ENCODE data around the gene RAB39A.
"Not testable (repeated sequence)": the region's sequence is repeated elsewhere in the genome, so short reads cannot be mapped to it uniquely, and the experiment has no call there.

Gene RAB39A

DNA sequence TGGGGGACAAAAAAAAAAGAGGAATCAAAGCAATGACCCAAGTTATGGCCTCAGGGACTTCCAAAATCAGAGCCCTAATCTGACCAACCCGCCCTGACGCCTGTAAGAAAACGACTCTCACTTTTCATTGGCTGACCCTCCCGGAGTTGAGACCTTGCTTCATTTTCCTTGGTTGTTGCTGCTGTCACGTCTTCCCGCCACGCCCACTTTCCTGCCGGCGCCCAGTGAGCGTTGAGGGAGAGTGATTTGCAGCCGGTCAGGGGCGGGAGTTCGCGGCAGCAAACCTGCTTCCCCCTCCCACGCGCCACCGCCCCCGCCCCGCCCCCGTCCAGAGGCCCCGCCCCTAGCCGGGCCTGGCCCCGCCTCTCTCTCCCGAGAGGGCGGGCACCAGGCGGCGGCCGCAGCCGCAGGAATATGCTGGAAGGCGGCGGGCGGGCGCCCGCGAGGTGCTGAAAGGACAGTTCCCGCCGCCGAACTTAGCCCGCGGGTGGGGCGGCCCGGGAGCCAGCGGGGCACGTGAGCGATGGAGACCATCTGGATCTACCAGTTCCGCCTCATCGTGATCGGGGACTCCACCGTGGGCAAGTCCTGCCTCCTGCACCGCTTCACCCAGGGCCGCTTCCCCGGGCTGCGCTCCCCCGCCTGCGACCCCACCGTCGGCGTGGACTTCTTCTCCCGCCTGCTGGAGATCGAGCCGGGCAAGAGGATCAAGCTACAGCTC, at the start of gene RAB39A:
RAB39A (plus strand) TSS at position 403 of the 721 bp plus-strand sequence; CDS start at position 524, 121 bp downstream.
- DNase-seq (ENCODE audit: extremely low spot score, insufficient read length, low read depth) (peak; percentile 97), FAIRE-seq (peak; percentile 97)

DNA sequence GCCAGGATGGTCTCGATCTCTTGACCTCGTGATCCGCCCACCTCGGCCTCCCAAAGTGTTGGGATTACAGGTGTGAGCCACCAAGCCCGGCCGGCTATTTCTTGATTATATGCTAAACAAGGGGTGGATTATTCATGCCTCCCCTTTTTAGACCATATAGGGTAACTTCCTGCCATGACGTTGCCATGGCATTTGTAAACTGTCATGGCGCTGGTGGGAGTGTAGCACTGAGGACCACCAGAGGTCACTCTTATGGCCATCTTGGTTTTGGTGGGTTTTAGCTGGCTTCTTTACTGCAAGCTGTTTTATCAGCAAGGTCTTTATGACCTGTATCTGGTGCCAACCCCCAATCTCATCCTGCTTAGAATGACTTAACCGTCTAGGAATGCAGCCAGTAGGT, 46.8 kb upstream of the RAB39A start:
- FAIRE-seq; DNase-seq (ENCODE audit: extremely low spot score, insufficient read length, low read depth): not testable (repeated sequence)

DNA sequence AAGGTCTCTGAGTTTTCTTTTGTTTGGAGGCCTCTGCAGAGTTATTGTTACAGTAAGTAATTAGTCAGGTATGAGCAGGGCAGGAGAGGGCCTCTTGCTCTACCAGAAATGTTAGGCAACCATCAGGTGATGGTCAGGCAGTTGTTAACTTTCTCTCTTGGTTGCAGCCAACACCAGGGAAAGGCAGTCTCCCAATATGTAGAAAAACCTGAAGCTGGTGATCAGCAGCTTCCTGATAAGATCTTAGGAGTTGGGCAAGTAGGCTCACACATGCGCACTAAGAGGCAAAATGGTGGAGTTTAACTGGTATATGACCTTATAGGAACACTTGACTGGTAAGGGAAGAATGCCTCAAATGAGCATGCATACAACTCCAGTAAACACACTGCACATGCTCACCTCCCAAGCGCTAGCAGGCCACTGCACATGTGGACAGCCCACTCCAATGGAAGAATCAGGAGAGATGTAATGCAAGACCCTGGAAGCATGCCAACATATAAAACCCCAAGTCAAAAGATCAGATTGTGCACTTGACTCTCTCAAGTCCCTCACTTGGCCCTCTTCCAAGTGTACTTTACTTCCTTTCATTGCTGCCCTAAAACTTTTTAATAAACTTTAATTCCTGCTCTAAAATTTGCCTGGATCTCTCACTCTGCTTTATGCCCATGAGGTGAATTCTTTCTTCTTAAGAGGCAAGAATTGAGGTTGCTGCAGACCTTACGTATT, 46.0 kb upstream of the RAB39A start:
- no peak for FAIRE-seq
- DNase-seq (ENCODE audit: extremely low spot score, insufficient read length, low read depth) = no peak

DNA sequence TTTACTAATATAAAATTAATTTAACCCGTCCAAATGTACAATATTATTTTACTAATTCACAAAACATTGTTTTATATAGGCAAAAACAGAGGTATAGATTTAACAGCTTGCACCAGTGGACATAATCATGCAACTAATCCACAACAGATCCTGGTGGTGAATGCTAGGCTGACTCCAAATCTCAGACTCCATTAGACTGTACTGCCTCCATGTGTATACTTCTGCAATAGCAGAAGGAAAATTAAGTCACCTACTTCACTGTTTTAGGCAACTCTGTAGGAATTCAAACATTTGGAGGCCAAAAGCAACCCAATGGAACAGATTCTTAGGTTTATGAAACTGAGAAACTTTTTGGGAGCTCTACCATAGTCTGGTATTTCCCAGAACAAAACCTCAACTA, 30.0 kb upstream of the RAB39A start:
- FAIRE-seq (no peak), DNase-seq (ENCODE audit: extremely low spot score, insufficient read length, low read depth) (no peak)

DNA sequence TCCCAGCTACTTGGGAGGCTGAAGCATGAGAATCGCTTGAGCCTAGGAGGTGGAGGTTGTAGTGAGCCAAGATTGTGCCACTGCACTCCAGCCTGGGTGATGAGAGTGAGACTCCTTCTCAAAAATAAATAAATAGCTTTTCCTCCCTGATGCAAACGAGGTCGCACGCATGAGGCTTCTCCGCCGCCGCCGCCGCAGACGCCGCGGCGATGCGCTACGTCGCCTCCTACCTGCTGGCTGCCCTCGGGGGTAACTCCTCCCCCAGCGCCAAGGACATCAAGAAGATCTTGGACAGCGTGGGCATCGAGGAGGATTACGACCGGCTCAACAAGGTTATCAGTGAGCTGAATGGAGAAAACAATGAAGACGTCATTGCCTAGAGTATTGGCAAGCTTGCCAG, 20.0 kb upstream of the RAB39A start:
- FAIRE-seq = no peak
- no peak for DNase-seq (ENCODE audit: extremely low spot score, insufficient read length, low read depth)

DNA sequence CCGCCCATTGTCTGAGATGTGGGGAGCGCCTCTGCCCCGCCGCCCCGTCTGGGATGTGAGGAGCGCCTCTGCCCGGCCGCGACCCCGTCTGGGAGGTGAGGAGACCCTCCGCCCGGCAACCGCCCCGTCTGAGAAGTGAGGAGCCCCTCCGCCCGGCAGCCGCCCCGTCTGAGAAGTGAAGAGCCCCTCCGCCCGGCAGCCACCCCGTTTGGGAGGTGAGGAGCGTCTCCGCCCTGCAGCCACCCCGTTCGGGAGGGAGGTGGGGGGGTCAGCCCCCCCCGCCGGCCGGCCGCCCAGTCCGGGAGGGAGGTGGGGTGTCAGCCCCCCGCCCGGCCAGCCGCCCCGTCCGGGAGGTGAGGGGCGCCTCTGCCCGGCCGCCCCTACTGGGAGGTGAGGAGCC, 15.8 kb upstream of the RAB39A start:
- not testable (repeated sequence) for FAIRE-seq; DNase-seq (ENCODE audit: extremely low spot score, insufficient read length, low read depth)

- DNase-seq (ENCODE audit: extremely low spot score, insufficient read length, low read depth) (no peak), FAIRE-seq (no peak)
Observed at GRCh38 chr11:107915229-107915628, 13.0 kb upstream of the RAB39A start.

DNA sequence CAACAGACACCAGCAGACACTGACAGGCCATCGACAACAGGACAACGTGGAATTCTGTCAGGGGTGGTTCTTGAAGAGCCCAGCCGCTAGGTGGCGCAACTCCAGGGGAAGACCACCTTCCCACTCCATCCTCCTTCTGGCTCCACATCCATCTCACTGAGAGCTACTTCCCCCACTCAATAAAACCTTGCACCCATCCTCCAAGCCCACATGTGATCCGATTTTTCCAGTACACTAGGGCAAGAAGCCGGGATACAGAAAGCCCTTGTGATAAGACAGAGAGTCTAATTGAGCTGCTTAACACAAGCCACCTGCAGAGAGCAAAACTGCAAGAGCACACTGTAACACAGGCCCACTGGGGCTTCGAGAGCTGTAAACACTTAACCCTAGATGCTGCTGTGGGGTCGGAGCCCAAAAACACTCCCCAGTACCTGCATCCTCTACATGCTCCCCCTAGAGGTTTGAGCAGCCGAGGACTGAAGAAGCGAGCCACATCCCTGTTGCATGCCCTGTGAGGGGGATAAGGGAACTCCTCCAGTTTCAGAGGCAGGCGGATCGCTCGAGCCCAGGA, 11.5 kb upstream of the RAB39A start:
- no peak for DNase-seq (ENCODE audit: extremely low spot score, insufficient read length, low read depth)
- FAIRE-seq = no peak

DNA sequence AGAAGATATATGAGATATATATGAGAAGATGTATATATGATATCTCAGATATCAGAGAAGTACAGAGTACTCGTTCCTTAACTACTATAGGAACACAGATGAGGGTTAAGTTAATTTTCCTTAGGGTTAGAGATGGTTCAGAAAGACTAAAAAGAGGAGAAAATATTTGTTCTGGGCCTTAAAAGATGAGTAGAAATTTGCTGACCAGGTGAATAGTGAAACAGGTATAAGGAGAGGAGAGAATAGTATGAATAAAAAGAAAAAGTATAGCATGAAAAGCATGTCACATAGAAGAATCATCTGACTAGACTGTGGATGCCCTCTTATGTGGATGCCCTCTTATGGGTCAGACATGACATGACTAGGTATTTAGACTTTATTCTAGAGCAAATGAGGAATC, 6.3 kb upstream of the RAB39A start:
- FAIRE-seq (no peak), DNase-seq (ENCODE audit: extremely low spot score, insufficient read length, low read depth) (no peak)

GRCh38 chr11:107923519-107923918, 4.7 kb upstream of the RAB39A start:
- FAIRE-seq; DNase-seq (ENCODE audit: extremely low spot score, insufficient read length, low read depth): not testable (repeated sequence)

- DNase-seq (ENCODE audit: extremely low spot score, insufficient read length, low read depth) = no peak
- peak; percentile 33 for FAIRE-seq
Observed at GRCh38 chr11:107924306-107924705, 3.9 kb upstream of the RAB39A start.

- no peak for DNase-seq (ENCODE audit: extremely low spot score, insufficient read length, low read depth)
- no peak for FAIRE-seq
Observed at GRCh38 chr11:107927559-107927958, 689 bp upstream of the RAB39A start.

DNA sequence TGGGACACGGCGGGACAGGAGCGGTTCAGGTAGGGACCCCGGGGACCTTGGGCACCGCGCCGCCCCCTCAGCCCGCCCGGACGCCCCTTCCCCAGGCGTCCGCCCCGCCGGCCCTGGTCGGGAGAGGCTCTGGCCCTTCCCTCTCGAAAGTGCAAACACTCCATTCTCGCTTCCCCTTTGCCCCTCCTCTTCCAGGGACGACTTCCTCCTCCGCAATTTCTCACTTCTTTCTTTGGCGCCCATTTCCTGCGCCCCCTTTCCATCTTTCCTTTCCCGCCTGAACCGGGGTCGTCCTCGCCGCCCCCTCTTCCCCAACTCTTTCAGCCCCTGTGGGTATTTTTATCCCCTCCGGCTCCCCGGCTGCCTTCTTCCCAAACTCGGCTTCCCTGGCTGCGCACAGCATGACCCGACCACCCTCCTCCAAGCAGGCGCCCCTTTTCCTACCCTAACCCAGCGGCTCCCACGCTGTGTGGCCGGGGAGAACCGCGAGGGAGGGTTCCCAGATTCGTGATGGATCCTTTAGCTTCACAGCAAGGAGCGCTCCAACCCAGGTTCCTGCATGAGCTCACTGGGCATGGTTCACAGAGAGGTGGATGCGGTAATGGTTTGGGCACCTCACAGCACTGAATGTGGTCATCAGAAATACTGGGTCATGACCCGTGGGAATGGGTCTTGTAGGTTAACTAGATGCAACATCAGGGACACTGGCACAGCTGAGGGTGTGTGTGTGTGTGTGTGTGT, 689 bp downstream of the RAB39A start:
- FAIRE-seq (peak; percentile 58), DNase-seq (ENCODE audit: extremely low spot score, insufficient read length, low read depth) (no peak)

- no peak for DNase-seq (ENCODE audit: extremely low spot score, insufficient read length, low read depth)
- FAIRE-seq = no peak
Observed at GRCh38 chr11:107929611-107930200, 1.5 kb downstream of the RAB39A start.

DNA sequence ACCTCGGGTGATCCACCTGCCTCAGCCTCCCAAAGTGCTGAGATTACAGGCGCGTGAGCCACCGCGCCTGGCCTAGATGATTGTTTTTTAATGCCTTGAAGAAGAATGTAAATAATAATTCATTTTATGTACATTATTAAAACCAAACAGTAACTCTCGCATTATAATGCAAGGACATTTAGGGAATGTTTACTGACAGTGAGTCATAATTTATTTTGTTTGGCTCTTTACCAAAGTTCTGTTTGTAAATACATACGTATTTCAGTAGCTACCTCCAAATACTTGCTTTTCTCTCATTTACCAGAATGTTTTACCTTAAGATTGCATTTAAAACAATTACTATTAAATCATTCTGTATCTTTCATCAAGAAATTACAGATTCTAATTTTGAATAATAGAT, 3.0 kb downstream of the RAB39A start:
- no peak for FAIRE-seq
- DNase-seq (ENCODE audit: extremely low spot score, insufficient read length, low read depth) = no peak

- DNase-seq (ENCODE audit: extremely low spot score, insufficient read length, low read depth) (no peak), FAIRE-seq (no peak)
Observed at GRCh38 chr11:107947904-107948303, 19.7 kb downstream of the RAB39A start.

DNA sequence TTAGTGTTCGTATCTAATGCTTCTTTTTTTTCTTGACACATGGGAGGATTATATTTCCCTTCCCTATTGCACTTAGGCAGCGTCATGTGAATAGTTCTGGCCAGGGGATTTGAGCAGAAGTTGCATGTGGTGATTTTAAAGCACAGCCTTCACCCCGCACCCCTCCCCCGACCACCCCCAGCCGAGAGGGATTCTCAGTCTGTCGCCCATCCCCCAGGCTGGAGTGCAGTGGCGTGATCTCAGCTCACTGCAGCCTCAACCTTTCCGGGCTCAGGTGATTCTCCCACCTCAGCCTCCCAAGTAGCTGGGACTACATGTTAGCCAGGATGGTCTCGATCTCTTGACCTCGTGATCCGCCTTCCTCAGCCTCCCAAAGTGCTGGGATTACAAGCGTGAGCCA, 20.1 kb downstream of the RAB39A start:
- not testable (repeated sequence) for FAIRE-seq; DNase-seq (ENCODE audit: extremely low spot score, insufficient read length, low read depth)

DNA sequence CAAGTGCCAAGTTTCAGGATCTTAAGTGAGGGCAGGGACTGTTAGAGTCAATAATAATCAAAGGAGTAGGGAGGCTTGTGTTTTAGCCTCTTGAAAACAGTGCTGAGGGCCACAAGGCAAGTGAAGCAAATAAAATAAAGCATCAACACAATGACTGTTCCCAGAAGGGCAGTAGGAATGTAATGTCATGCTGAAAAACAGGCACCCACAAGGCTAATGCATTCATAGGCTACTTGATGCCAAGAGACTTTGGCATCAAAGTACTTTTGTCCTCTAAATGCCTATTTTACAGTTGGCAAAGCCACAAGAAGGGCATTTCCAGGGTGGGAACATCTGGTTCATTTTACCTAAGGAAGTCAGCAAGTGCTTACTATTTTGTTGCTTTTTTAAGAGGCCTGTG, 22.9 kb downstream of the RAB39A start:
- FAIRE-seq = no peak
- DNase-seq (ENCODE audit: extremely low spot score, insufficient read length, low read depth) = no peak

DNA sequence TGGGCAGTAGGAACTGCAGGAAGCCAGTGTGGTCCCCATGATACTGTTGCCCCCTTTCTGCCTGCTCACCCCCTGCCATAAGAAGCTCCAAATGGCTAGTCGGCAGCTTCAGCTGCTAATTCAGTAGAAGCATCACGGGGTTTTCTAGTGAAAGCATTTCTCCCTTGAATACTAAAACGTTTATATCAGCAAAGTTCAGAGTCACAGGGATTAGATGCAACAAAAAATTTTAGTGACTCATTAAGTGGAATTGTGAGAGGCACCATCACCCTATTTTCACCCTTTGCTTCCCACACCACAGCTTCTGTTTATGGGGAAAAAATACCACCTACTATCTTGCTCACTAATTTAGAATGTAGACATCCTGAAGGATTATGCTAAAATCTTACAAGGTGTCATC, 25.2 kb downstream of the RAB39A start:
- FAIRE-seq (no peak), DNase-seq (ENCODE audit: extremely low spot score, insufficient read length, low read depth) (no peak)

- no peak for FAIRE-seq
- DNase-seq (ENCODE audit: extremely low spot score, insufficient read length, low read depth) = no peak
Observed at GRCh38 chr11:107956543-107956942, 28.3 kb downstream of the RAB39A start.
